Measurements from ENCODE around the gene TTLL1.

The TTLL1 gene

GRCh38 chr22:43099095-43099494 is 9.9 kb upstream of the TTLL1 start:
- no peak overlapping the region for H3K4me3 ChIP-seq (replicated peaks; ENCODE audit: low read depth, low read length)
- DNase-seq (ENCODE audit: low read depth), result peak; percentile 10
- TF ChIP-seq, protein P1, sequence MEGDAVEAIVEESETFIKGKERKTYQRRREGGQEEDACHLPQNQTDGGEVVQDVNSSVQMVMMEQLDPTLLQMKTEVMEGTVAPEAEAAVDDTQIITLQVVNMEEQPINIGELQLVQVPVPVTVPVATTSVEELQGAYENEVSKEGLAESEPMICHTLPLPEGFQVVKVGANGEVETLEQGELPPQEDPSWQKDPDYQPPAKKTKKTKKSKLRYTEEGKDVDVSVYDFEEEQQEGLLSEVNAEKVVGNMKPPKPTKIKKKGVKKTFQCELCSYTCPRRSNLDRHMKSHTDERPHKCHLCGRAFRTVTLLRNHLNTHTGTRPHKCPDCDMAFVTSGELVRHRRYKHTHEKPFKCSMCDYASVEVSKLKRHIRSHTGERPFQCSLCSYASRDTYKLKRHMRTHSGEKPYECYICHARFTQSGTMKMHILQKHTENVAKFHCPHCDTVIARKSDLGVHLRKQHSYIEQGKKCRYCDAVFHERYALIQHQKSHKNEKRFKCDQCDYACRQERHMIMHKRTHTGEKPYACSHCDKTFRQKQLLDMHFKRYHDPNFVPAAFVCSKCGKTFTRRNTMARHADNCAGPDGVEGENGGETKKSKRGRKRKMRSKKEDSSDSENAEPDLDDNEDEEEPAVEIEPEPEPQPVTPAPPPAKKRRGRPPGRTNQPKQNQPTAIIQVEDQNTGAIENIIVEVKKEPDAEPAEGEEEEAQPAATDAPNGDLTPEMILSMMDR (IDR thresholded peaks at IDR 0.05; ENCODE audit: low read length, missing control alignments), result no peak

DNA sequence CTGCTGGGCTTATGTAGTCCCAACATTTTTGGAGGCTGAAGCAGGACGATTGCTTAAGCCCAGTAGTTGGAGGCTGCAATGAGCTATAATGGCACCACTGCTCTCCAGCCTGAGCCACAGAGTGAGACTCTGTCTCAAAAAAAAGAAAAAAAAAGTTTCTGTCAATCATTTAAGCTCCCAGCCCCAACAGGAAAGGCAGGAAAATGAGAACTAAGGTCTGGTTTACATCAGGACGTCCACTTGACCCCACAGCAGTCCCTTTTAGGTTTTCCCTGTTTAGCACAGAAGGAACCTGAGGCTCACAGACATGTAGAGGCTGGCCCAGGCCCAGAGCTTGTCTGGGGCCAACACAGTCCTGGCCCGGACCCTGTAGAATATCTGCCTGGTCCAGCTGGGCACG is 9.2 kb upstream of the TTLL1 start:
- H3K4me3 ChIP-seq (replicated peaks; ENCODE audit: low read depth, low read length), result no peak overlapping the region
- DNase-seq (ENCODE audit: low read depth), result peak; percentile 8
- TF ChIP-seq, protein P1 (IDR thresholded peaks at IDR 0.05; ENCODE audit: low read length, missing control alignments), result no peak

DNA sequence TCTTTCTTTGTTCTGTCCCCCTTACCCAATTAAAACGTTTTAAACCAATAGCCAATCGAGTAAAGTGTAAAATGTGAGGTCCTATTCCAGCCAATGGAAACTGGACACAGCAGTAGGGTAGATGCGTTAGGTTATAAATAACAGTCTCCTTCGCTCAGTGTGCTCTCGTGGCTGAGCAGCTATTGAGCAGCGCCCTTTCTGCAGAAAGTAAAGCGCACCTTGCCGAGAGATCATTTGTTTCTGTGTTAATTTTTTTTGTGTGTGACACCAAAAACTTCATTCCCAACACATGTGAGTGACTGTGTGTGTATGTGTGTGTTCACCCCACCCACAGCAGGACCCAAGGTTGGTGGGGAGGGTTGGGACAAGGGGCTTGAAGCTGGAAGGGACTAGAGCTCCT is 7.2 kb upstream of the TTLL1 start:
- DNase-seq (ENCODE audit: low read depth), result no peak

GRCh38 chr22:43094551-43094950 is 5.4 kb upstream of the TTLL1 start:
- TF ChIP-seq, protein P1 (IDR thresholded peaks at IDR 0.05; ENCODE audit: low read length, missing control alignments), result no peak
- no peak overlapping the region for H3K4me3 ChIP-seq (replicated peaks; ENCODE audit: low read depth, low read length)
- DNase-seq (ENCODE audit: low read depth), result no peak

More for the DNA sequence above, 7.2 kb upstream of the TTLL1 start:
- TF ChIP-seq, protein P1 (IDR thresholded peaks at IDR 0.05; ENCODE audit: low read length, missing control alignments), result no peak
- no peak overlapping the region for H3K4me3 ChIP-seq (replicated peaks; ENCODE audit: low read depth, low read length)

DNA sequence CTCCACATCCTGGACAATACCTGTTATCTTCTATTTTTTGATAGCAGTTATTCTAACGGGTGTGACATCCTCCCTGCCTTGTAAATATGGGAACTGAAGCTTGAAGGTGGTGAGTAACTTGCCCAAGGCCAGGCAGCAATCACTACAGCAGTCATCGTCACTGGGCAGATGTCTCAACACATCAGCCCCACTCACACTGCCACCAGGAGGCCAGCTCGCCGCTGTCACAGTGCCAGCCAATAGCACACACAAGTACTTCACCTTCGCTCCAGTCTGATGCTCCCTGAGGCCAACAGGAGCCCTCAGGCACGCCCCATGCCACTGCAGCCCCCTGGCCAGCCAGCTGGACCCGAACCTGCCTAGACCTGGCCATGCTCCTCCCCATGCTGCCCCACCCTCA is 4.9 kb upstream of the TTLL1 start:
- TF ChIP-seq, protein P1 (IDR thresholded peaks at IDR 0.05; ENCODE audit: low read length, missing control alignments), result no peak
- H3K4me3 ChIP-seq (replicated peaks; ENCODE audit: low read depth, low read length), result no peak overlapping the region
- DNase-seq (ENCODE audit: low read depth), result peak; percentile 16

DNA sequence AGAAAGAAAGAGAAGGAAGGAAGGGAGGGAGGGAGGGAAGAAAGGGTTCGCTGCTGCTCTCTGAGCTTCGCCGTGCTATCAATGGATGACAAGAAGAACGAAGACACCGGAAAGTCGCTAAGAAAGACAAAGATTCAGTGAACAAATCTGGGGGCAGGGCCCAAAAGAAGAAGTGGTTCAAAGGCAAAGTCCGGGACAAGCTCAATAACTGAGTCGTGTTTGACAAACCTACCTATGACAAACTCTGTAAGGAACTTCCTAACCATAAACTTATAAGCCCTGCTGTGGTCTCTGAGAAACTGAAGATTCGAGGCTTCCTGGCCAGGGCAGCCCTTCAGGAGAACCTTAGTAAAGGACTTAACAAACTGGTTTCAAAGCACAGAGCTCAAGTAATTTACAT is 2.9 kb upstream of the TTLL1 start:
- H3K4me3 ChIP-seq (replicated peaks; ENCODE audit: low read depth, low read length), result no peak overlapping the region
- DNase-seq (ENCODE audit: low read depth), result no peak
- TF ChIP-seq, protein P1 (IDR thresholded peaks at IDR 0.05; ENCODE audit: low read length, missing control alignments), result no peak

GRCh38 chr22:43090130-43090789 is 1.1 kb upstream of the TTLL1 start:
- DNase-seq (ENCODE audit: low read depth), result peak; percentile 84
- TF ChIP-seq, protein P1 (IDR thresholded peaks at IDR 0.05; ENCODE audit: low read length, missing control alignments), result peak; percentile 35

More at GRCh38 chr22:43090130-43090789, 1.1 kb upstream of the TTLL1 start:
- H3K4me3 ChIP-seq (replicated peaks; ENCODE audit: low read depth, low read length), result no peak overlapping the region
